ENCODE results near the gene ETV1.

Gene ETV1

DNA sequence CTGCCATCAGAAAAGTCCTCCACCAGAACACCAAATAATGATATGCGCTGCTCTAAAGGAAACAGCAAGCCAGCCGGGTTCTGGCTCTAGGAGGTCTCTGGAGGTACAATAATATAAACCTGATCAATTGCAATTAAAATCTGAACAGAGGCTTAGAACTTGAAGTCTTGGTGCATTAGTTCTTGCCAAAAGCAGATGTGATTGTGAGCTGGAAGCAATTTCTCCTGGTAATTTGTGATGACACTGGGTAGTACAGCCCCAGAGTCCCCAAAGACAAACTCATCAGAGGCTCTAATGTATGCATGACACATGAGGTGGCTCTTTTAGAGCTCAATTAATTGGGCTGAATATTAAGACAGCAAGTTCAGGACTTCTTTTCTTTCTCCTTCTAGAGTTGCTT, 3.3 kb downstream of the ETV1 start:
- no peak for DNase-seq (ENCODE audit: extremely low spot score)
- CTCF ChIA-PET = no interaction called here
- POLR2A ChIA-PET = no interaction called here
- no peak for TF ChIP-seq BHLHE40 (IDR thresholded peaks at IDR 0.05; ENCODE audit: borderline replicate concordance)
- no peak for TF ChIP-seq ELF4 (IDR thresholded peaks at IDR 0.05)
- no peak for TF ChIP-seq CTBP1 (IDR thresholded peaks at IDR 0.05; ENCODE audit: borderline replicate concordance)
- no peak for TF ChIP-seq LEF1 (IDR thresholded peaks at IDR 0.05; ENCODE audit: borderline replicate concordance)
- TF ChIP-seq HDGF (IDR thresholded peaks at IDR 0.05; ENCODE audit: borderline replicate concordance) = no peak
- TF ChIP-seq ARNT (IDR thresholded peaks at IDR 0.05) = no peak
- TF ChIP-seq FOXK2 (IDR thresholded peaks at IDR 0.05) = no peak
- TF ChIP-seq NFRKB (IDR thresholded peaks at IDR 0.05) = no peak
- no peak for TF ChIP-seq ZNF384 (IDR thresholded peaks at IDR 0.05)
- no peak for TF ChIP-seq SP1 (IDR thresholded peaks at IDR 0.05)
- no peak for TF ChIP-seq L3MBTL2 (conservative IDR thresholded peaks at IDR 0.05)
- TF ChIP-seq SUZ12 (IDR thresholded peaks at IDR 0.05) = no peak
- TF ChIP-seq TARDBP (IDR thresholded peaks at IDR 0.05) = no peak

GRCh38 chr7:13984831-13985685, 4.4 kb downstream of the ETV1 start:
- ChIA-PET POLR2A (no interaction called here), CTCF (no interaction called here)
- DNase-seq (ENCODE audit: extremely low spot score) = no peak
- TF ChIP-seq SUZ12 (IDR thresholded peaks at IDR 0.05) (no peak), L3MBTL2 (conservative IDR thresholded peaks at IDR 0.05) (no peak), NFRKB (IDR thresholded peaks at IDR 0.05) (no peak), FOXK2 (IDR thresholded peaks at IDR 0.05) (no peak), HDGF (IDR thresholded peaks at IDR 0.05; ENCODE audit: borderline replicate concordance) (no peak), FOXM1 (IDR thresholded peaks at IDR 0.05; ENCODE audit: borderline replicate concordance) (no peak), FOXA1 (IDR thresholded peaks at IDR 0.05) (no peak), SP1 (IDR thresholded peaks at IDR 0.05) (no peak), ZNF384 (IDR thresholded peaks at IDR 0.05) (no peak), TARDBP (IDR thresholded peaks at IDR 0.05) (no peak), CTBP1 (IDR thresholded peaks at IDR 0.05; ENCODE audit: borderline replicate concordance) (no peak), ARNT (IDR thresholded peaks at IDR 0.05) (no peak), LEF1 (IDR thresholded peaks at IDR 0.05; ENCODE audit: borderline replicate concordance) (no peak)
- TF ChIP-seq, protein P1, sequence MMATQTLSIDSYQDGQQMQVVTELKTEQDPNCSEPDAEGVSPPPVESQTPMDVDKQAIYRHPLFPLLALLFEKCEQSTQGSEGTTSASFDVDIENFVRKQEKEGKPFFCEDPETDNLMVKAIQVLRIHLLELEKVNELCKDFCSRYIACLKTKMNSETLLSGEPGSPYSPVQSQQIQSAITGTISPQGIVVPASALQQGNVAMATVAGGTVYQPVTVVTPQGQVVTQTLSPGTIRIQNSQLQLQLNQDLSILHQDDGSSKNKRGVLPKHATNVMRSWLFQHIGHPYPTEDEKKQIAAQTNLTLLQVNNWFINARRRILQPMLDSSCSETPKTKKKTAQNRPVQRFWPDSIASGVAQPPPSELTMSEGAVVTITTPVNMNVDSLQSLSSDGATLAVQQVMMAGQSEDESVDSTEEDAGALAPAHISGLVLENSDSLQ (IDR thresholded peaks at IDR 0.05) = no peak

- no peak for DNase-seq (ENCODE audit: extremely low spot score)
- POLR2A ChIA-PET = no interaction called here
- TF ChIP-seq ELF4 (IDR thresholded peaks at IDR 0.05) = no peak
- TF ChIP-seq L3MBTL2 (conservative IDR thresholded peaks at IDR 0.05) = no peak
- TF ChIP-seq SP1 (IDR thresholded peaks at IDR 0.05) = no peak
- TF ChIP-seq FOXA1 (IDR thresholded peaks at IDR 0.05) = no peak
- no peak for TF ChIP-seq ARNT (IDR thresholded peaks at IDR 0.05)
- no peak for TF ChIP-seq CTBP1 (IDR thresholded peaks at IDR 0.05; ENCODE audit: borderline replicate concordance)
- TF ChIP-seq, protein P1 (IDR thresholded peaks at IDR 0.05) = no peak
- TF ChIP-seq FOXK2 (IDR thresholded peaks at IDR 0.05) = no peak
- TF ChIP-seq FOXM1 (IDR thresholded peaks at IDR 0.05; ENCODE audit: borderline replicate concordance) = no peak
- no peak for TF ChIP-seq BHLHE40 (IDR thresholded peaks at IDR 0.05; ENCODE audit: borderline replicate concordance)
- no peak for TF ChIP-seq LEF1 (IDR thresholded peaks at IDR 0.05; ENCODE audit: borderline replicate concordance)
- CTCF ChIA-PET = no interaction called here
Measured at GRCh38 chr7:13984061-13984460, 5.4 kb downstream of the ETV1 start.

GRCh38 chr7:13982940-13983677, 6.4 kb downstream of the ETV1 start:
- TF ChIP-seq FOXK2 (IDR thresholded peaks at IDR 0.05) (no peak), FOXA1 (IDR thresholded peaks at IDR 0.05) (no peak), ARNT (IDR thresholded peaks at IDR 0.05) (no peak), CTBP1 (IDR thresholded peaks at IDR 0.05; ENCODE audit: borderline replicate concordance) (no peak), BHLHE40 (IDR thresholded peaks at IDR 0.05; ENCODE audit: borderline replicate concordance) (no peak), ELF4 (IDR thresholded peaks at IDR 0.05) (no peak), FOXM1 (IDR thresholded peaks at IDR 0.05; ENCODE audit: borderline replicate concordance) (no peak)
- TF ChIP-seq, protein P1 (IDR thresholded peaks at IDR 0.05) = no peak
- ChIA-PET CTCF (no interaction called here), POLR2A (no interaction called here)
- DNase-seq (ENCODE audit: extremely low spot score) = no peak

GRCh38 chr7:13981070-13981469, 8.4 kb downstream of the ETV1 start:
- CTCF ChIA-PET = interaction anchor here (1.4 kb wide), 1 partner anchor 8 kb away, joined by 4 read pairs; the partner anchor contains the start of gene ETV1
- POLR2A ChIA-PET = interaction anchor here (0.7 kb wide), 1 partner anchor 45 kb away, joined by 3 read pairs; no protein-coding TSS in a partner anchor
- DNase-seq (ENCODE audit: extremely low spot score) = peak; percentile 63
- no peak for TF ChIP-seq ARNT (IDR thresholded peaks at IDR 0.05)
- TF ChIP-seq, protein P1 (IDR thresholded peaks at IDR 0.05) = peak; percentile 29; the same call in 1 of the 2 replicates
